Left renal cortex interstitium (tissue), 4 donors: ENCODE data around the gene MAGEB17. TPM values are rescaled to one million over a fixed set of nuclear protein-coding genes. Genes with fewer than 3 reads are reported as not detected.
"Not testable (repeated sequence)": the region's sequence is repeated elsewhere in the genome, so short reads cannot be mapped to it uniquely, and the experiment has no call there.

Experiments
- DNase-seq, 4 donors: peaks; one replicate each; pipeline ENCODE4 v3.0.0-alpha.2; 2013; ENCODE audit warnings: low read depth in 4 of 4, low spot score in 2 of 4, missing footprints in 1 of 4
- polyA plus RNA-seq, 4 donors: library from polyadenylated mRNA; unstranded; fragments of 120-200 nt; gene quantifications; one replicate each; pipeline ENCODE4 v1.2.1, GENCODE V29; 2013; ENCODE audit not compliant: insufficient read length in 4 of 4

MAGEB17 gene
- polyA plus RNA-seq, 4 donors, result 0.13 to 0.25 TPM; not detected in 2

DNA sequence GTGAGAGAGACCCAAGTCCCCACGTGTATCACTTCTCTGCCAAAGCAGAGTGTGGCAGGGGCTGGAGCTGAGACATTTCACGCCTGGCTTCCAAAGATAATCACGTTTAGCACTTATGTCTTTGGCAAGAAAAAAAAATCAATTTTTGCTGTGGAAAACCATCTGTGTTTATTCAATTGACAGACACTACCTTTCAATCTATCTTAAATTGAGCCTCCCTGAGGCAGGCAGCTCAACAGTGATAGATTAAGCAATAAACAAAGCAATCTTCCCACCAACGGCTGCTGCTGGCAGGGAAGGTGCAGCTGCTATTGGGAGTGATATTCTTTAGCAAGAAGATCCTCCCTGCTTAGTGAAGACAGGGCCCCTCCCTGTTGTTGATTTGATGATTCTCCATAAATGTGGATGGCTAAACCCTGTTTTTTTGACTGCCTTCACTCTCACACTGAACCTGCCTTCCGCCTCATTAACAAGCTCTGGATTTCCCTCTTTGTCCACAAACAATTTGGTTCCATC is 11.6 kb upstream of the MAGEB17 start:
- DNase-seq, result no peak

DNA sequence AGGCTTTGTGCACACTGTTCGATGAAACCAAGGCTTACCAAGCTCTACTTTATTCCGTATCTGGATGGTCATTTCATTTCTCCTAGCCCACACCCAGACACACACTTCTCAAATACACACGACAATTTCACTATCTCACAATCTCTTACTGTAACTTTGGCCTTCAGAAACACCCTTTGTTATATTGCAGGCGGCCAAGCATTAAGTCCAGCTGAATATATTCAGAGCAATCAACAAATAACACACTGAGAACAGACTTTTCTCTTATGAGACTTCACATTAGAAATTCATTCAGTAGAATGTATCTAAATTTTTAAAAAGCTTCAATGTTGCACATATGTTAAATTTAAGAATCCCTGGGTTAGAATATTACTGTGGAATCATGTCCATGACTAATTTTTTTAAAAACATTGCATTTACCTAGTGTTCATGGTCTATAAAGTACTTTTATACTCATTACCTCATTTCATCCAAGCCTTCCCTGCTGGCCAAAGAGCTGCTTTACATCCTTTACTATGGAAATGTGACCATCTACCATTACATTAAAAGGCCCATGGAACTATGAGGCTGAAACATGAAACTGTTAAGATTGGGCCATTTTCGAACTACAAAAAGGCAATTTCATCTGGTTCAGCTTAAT is 10.5 kb upstream of the MAGEB17 start:
- DNase-seq, result no peak

DNA sequence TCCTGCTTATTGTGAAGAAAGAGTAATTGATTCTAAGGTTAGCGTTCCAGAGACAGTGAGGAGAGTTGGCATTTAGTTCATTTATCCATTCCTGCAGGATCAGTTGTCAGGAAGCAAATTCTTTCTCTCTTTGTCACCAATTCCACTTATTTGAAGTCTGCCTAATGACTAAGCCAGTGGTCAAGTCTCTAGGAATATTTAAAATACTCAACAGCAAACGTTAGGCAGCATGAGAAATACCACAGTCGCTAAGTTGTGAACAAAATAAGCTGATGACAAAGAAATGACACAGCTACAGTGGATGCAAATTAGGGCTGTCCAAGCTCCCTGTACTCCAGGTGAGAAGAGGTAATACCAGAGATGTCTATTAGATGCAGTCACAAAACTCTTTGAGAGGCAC is 6.6 kb upstream of the MAGEB17 start:
- no peak for DNase-seq

- not testable (repeated sequence) for DNase-seq
Observed at GRCh38 chrX:16161173-16161572, 6.1 kb upstream of the MAGEB17 start.

GRCh38 chrX:16162391-16162790 is 4.9 kb upstream of the MAGEB17 start:
- no peak for DNase-seq

DNA sequence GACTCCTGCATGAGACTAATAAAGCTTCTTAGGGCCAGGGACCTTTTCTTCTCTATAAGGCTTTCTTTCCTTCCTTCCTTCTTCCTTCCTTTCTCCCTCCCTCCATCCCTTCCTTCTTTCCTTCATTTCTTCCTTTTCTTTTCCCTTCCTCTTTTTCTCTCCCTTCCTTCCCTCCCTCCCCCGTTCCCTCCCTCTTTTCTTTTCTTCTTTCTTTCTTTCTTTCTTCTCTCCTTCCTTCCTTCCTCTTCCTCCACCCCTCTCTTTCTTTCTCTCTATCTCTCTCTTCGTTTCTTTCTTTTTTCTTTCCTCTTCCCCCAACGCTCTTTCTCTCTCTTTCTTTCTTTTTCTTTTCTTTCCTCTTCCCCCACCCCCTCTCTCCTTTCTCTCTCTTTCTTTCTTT is 2.5 kb upstream of the MAGEB17 start:
- DNase-seq, result no peak

DNA sequence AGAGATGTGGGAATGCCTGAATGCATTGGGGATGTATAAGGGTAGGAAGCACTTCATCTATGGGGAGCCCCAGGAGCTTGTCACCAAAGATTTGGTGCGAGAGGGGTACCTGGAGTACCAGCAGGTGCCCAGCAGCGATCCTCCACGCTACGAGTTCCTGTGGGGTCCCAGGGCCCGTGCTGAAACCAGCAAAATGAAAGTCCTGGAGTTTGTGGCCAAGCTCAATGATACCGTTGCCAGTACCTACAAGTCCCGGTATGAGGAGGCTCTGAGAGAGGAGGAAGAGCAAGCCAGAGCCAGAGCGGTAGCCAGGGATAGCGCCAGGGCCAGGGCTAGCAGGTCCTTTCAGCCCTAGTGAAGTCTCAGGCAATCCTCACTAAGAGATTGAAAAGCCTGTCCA is 3.8 kb downstream of the MAGEB17 start:
- no peak for DNase-seq

DNA sequence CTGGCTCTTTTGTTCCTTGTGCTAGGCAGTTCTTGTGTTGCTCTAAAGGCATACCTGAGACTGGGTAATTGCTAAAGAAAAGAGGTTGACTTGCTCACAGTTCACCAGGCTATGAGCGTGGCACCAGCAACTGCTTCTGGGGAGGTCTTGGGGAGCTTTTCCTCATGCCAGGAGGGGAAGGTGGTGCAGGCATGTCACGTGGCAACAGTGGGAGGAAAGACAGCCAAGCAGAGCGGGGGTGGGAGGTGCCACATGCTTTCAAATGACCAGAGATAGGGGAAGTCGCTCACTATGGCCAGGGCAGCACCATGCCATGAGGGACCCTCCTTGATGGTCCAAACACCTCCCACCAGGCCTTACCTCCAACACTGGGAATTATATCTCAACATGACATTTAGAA is 4.7 kb downstream of the MAGEB17 start:
- no peak for DNase-seq

DNA sequence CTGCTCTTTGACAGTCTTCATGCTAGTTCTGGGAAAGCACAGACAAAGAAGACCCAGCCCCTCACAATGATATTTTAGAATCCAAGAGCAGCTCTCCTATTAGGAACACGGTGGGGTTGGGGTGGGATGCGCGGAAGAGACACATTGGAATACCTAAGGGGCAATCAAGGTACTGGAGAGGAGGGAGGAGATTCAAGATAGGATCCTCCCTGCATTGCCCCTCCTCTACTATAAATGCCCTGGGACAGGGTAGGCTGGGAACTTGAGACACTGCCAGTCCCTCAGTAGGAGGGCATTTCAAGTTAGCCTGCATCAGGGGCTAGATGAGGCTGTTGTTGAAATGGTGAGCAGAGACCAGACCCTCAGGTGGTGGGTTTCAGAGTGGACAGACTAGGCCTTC is 5.1 kb downstream of the MAGEB17 start:
- no peak for DNase-seq

DNA sequence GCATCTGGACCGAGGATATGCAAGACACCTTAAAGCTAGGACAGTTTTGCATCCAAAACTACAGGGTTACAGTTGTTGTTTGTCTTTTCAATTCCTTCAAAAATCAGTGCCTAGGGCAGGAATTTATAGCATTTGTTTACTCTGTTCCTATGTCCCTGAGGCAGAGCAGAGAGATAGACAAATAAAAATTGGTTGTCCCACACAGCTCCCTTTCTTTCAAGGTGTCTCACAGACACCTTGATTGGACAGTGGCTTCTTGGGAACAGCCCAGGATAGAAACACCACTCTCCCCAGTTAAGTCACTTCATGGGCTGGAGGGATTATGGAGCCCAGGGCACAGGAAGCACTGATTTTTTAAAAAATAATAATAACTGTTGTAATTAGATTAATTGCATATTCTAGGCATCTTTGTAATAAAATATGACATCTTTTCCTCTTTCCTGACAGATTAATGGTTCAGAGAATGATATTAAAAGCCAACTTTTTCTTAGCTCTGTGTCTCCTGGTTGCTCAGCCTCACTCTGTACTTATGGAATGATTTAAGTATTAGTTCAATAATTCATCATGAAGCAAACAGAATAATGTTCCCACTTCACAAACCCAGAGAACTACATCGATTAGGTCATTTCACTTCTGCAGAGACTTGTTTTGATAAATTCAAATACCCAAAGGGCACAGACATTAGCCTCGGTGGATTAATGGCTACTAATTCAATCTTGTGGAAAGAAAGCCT is 8.2 kb downstream of the MAGEB17 start:
- no peak for DNase-seq

DNA sequence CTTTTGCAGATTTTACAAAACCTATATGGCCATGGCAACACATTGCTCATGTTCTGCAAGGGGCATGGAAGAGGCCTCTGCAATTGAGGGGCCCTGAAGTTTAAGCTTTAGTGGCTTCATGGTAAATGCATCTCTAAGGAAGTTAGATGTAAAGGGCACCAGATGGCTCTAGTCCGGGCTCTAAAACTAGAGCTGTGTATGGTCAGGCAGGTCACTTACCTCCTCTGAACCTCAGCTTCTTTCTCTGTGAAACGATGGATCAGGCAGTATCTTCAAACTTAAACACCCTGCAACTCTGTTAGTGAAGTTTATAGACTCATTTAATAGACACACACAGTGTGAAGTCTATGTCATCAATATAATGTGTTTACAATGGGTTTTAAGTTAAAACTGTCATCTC is 10.0 kb downstream of the MAGEB17 start:
- no peak for DNase-seq

- not testable (repeated sequence) for DNase-seq
Observed at GRCh38 chrX:16183843-16184242, 16.6 kb downstream of the MAGEB17 start.

- DNase-seq, result no peak
Observed at GRCh38 chrX:16185725-16186136, 18.4 kb downstream of the MAGEB17 start.

DNA sequence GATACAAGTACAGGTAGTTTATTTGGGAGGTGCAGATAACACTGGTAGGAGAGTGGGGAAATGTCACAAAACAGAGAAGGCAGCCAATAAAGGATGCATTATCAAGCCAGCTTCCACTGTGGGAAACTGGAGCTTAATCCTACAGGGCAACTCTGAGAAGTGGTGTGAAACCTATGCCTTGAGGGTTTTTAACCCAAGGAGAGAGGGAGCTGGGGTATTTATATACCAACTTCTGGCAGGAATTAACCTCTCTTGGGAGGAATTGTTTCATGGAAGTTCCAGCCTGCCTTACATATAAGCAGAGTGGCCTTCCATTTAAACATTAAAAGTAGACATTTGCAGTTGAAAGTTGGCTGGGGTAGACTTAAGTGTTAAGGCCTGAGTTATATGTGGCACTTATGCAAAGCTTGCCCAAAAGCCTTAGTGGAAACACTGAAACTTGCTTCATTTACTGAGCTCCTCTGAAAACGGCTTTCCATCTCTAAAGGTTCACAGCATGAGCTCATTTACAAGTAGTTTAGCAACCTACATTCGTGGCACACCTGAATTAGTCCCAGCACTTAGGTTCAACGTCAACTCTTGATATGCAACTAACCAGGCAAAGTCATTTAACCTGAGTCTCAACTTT is 19.2 kb downstream of the MAGEB17 start:
- no peak for DNase-seq

- DNase-seq, result peak in 1 of 4 donors; percentile 0
Observed at GRCh38 chrX:16187024-16187760, 19.9 kb downstream of the MAGEB17 start.

DNA sequence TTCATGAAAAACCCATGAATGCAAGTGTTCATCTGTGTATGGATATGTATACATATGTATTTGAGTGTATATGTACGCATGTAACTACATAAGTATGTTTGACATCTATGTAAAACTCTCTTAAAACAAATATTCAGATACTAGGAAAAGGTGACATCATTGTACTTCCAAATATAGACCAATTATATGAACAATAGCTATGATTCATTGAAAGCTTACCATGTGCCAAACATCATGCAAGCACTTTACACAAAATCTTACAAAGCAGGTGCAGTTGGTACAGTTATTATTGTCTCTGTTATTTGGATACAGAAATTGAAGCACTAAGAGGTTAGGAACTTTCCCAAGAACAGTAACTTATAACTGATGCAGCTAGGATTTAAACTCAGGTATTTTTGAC is 21.4 kb downstream of the MAGEB17 start:
- no peak for DNase-seq

DNA sequence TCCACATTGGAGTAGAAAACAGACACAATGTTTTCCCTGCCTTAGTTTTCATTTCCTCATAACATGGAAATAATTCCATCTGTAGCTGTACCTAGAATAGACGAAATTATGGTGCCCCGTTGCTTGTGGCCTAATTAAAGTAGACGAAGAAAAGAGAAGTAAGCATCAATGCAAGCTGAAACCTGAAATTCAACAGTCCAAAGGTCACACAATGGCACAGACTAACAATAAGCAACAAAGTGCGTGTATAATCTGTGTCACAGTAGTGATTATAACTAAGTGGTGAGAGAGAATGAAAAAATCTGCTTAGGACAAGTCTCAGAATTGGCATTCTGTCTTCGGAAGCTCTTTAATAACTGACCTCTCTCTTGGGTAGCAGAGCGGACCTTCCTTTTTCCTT is 24.3 kb downstream of the MAGEB17 start:
- DNase-seq, result no peak

DNA sequence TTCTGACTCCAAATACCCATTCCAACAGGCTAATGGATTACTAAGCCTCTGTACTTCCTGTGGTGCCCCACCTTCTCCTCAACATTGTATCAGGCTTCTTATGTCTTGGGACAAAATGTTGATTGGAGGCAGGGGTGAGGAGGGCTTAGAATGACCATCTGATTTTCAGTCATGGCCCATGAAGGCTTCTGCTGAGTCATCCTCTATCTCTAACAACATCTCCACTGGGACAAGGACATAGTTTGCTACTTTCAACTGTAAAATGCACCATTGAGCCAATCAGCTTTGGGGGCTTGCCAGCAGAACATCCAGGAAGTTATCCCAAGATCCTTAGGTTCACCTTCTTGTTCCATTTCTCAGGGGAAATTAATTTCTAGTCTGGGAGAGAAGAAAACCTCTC is 29.5 kb downstream of the MAGEB17 start:
- DNase-seq, result no peak

DNA sequence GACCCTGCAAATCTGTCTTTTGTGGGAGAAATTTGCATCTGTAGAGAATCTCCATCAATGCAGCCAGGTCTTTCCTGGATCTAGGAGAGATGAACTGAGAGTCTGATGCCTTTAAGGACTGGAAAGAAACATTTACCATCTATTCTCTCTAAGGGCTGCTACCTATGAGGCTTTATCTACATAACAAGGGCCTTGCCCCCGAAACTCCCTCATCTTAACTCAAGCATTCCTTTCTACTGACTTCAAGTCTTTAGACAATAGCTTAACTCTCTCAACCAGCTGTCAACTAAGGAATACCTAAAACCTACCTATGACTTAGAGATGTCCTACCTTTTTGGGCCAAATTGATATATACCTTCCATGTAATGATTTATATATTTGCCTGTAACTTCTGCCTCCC is 32.1 kb downstream of the MAGEB17 start:
- no peak for DNase-seq

DNA sequence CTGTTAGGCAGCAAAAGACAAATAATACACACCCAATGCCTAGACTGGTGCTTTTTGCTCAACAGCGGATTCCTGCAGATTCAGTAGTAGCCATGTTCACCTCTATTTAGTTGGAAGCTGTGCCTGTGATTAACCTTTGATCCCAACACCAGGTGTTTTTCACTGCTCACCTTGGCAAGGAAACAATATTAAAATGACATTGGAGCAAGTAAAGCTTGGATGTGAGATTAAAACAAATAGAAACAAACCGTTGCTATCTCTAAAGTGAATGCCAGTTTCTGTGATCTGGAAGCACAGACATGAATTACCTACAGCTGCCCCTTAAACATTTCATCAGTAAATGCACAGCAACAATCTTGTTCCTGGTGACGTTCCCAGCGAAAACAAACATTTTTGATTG is 35.7 kb downstream of the MAGEB17 start:
- DNase-seq, result no peak

DNA sequence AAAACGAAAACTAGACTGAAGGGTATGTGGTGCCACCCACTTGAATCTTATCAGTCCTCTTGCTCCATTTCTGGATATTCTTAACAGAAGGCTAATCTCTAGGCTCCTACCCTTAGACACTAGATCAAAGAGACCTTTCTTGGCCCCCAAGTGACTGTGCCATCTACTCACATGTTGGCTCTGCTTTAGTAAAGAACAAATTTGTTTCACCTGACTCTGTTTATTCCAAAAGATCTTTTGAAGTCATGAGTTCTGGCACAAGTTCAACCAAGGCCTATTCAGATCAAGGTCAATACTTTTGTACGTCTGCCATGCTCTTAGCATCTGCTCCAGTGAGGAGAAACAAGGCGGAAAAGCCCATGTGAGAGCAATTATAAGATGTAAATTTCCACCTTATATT is 37.3 kb downstream of the MAGEB17 start:
- DNase-seq, result no peak
